Endothelial cell (in vitro differentiated cells): ENCODE results near the gene SGSH. TPM values are rescaled to one million over a fixed set of nuclear protein-coding genes. Genes with fewer than 3 reads are reported as not detected.

ENCODE experiments used
- DNase-seq: peaks from one replicate; pipeline ENCODE4 v3.0.0; 2021; ENCODE audit warnings: low spot score
- H3K27ac Mint-ChIP-seq: one replicate; pipeline ENCODE4 v1.8.0; 2021; ENCODE audit warnings: mixed read lengths, inconsistent platforms; ENCODE audit not compliant: unreplicated experiment
- H3K27me3 Mint-ChIP-seq: one replicate; pipeline ENCODE4 v1.8.0; 2021; ENCODE audit warnings: mild to moderate bottlenecking, moderate library complexity, mixed read lengths, inconsistent platforms; ENCODE audit not compliant: unreplicated experiment
- H3K36me3 Mint-ChIP-seq: one replicate; pipeline ENCODE4 v1.8.0; 2021; ENCODE audit warnings: mild to moderate bottlenecking, low read depth, mixed read lengths, inconsistent platforms; ENCODE audit not compliant: unreplicated experiment
- H3K4me1 Mint-ChIP-seq: one replicate; pipeline ENCODE4 v1.8.0; 2021; ENCODE audit warnings: mild to moderate bottlenecking, mixed read lengths, inconsistent platforms; ENCODE audit not compliant: unreplicated experiment
- H3K4me3 Mint-ChIP-seq: one replicate; pipeline ENCODE4 v1.8.0; 2021; ENCODE audit warnings: mild to moderate bottlenecking, mixed read lengths, inconsistent platforms; ENCODE audit not compliant: unreplicated experiment
- H3K9me3 Mint-ChIP-seq: one replicate; pipeline ENCODE4 v1.8.0; 2021; ENCODE audit warnings: mixed read lengths, inconsistent platforms; ENCODE audit not compliant: unreplicated experiment
- CTCF ChIP-seq: fragments of 200-600 bp; sonication (generic); IDR thresholded peaks from one replicate; pipeline ENCODE4 v1.5.0; 2021; ENCODE audit warnings: antibody characterized with exemption; ENCODE audit not compliant: unreplicated experiment
- total RNA-seq: library from RNA; stranded (reverse); fragmentation: NEBNext Ultra II Directional; extraction: Animal tissue kit (Norgen Biotek cat#: 25700); gene quantifications from one replicate; pipeline ENCODE4 v1.2.1, GENCODE V29; 2021; ENCODE audit not compliant: unreplicated experiment

SGSH gene
- total RNA-seq, 1 donor from 2014 or later = 76.0 TPM

GRCh38 chr17:80195141-80195540 lies 25.0 kb downstream of the SGSH start:
- Mint-ChIP-seq H3K27me3 (peaks cover 9% of the 10 kb centered on the region), H3K4me3 (no peak overlapping the region), H3K4me1 (peaks cover 7% of the 10 kb centered on the region), H3K36me3 (peaks cover 4% of the 10 kb centered on the region), H3K9me3 (no peaks in the 10 kb centered on the region), H3K27ac (no peak overlapping the region)
- no peak for TF ChIP-seq CTCF
- DNase-seq = no peak

GRCh38 chr17:80191865-80192661 lies 28.1 kb downstream of the SGSH start:
- H3K36me3 Mint-ChIP-seq = no peaks in the 10 kb centered on the region
- H3K27me3 Mint-ChIP-seq = peaks cover 5% of the 10 kb centered on the region
- H3K4me1 Mint-ChIP-seq = peaks cover 4% of the 10 kb centered on the region
- H3K9me3 Mint-ChIP-seq = no peaks in the 10 kb centered on the region
- peak overlapping the region; percentile 24 for H3K27ac Mint-ChIP-seq
- DNase-seq = no peak
- H3K4me3 Mint-ChIP-seq = no peak overlapping the region
- TF ChIP-seq CTCF = no peak

- H3K4me1 Mint-ChIP-seq = peaks cover 4% of the 10 kb centered on the region
- TF ChIP-seq CTCF = no peak
- DNase-seq = no peak
- no peaks in the 10 kb centered on the region for H3K9me3 Mint-ChIP-seq
- H3K36me3 Mint-ChIP-seq = no peaks in the 10 kb centered on the region
- no peak overlapping the region for H3K4me3 Mint-ChIP-seq
- H3K27ac Mint-ChIP-seq = no peak overlapping the region
- H3K27me3 Mint-ChIP-seq = peaks cover 7% of the 10 kb centered on the region
Measured at GRCh38 chr17:80191192-80191591, 28.9 kb downstream of the SGSH start.

GRCh38 chr17:80190716-80191115 lies 29.4 kb downstream of the SGSH start:
- no peak overlapping the region for H3K4me3 Mint-ChIP-seq
- no peaks in the 10 kb centered on the region for H3K9me3 Mint-ChIP-seq
- peaks cover 7% of the 10 kb centered on the region for H3K27me3 Mint-ChIP-seq
- no peak for DNase-seq
- peaks cover 4% of the 10 kb centered on the region for H3K4me1 Mint-ChIP-seq
- no peaks in the 10 kb centered on the region for H3K36me3 Mint-ChIP-seq
- no peak for TF ChIP-seq CTCF
- no peak overlapping the region for H3K27ac Mint-ChIP-seq

GRCh38 chr17:80189611-80190010 lies 30.5 kb downstream of the SGSH start:
- H3K4me3 Mint-ChIP-seq = no peak overlapping the region
- TF ChIP-seq CTCF = no peak
- no peak for DNase-seq
- H3K27me3 Mint-ChIP-seq = peaks cover 7% of the 10 kb centered on the region
- H3K27ac Mint-ChIP-seq = no peak overlapping the region
- peaks cover 4% of the 10 kb centered on the region for H3K4me1 Mint-ChIP-seq
- no peaks in the 10 kb centered on the region for H3K9me3 Mint-ChIP-seq
- no peaks in the 10 kb centered on the region for H3K36me3 Mint-ChIP-seq
